Measurements from ENCODE around the gene LOXL1. TPM values are rescaled to one million over a fixed set of nuclear protein-coding genes. Genes with fewer than 3 reads are reported as not detected.

The LOXL1 gene
- total and polyA plus RNA-seq, 10 of the 15 experiments (the other 5 are each of a cell fraction or from before 2014, with no cell fraction given), result 0.07 to 0.15 TPM; not detected in 8

DNA sequence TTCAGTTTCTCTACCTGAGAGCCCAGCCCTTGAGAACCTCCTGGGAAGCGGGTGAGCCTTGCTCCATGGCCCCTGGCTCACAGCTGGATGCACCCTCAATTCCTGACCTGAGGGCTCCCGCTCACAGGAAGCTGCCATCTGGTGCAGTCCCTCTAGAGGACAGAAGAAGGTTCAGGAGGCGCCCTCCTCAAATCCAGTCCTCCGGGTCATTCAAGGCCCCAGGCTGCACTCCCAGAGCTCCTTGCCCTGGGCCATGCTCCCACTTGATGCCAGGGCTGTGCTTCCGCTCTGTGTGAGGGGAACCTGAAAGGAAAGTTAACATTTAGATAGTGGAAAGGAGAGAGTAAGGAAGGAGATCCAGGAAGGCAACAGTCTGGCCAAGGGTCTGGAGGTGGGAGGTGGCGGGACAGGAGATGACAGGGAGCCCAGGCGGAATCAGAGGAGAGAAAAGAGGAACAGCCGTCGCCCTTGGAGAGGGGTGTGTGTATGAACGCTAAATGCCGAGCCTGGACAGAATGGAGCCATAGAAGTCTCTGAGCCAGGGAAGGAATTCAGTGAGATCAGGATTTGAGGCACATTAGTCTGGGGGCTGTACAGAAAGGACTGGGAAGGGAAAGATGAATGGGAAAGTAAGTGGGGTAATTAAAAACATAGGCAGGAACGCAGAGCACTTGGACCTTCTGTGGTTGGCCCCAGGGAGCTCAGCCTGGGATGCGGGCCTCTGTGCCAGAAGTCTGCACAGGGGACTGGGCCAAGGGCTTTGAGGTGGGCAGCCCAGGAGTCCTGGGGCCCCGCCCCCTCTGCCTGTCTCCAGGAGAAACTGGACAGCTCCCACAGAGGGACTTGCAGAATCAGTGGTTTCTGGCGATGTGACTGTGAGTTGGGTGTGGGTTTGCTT, 26.8 kb upstream of the LOXL1 start:
- no peaks in the 10 kb centered on the region for H3K36me3 ChIP-seq (ENCODE audit: control insufficient read depth in 2 of 2, insufficient read depth in 2 of 2, low read length in 1 of 2)
- H3K79me2 ChIP-seq (ENCODE audit: control insufficient read depth, insufficient read depth, low read length), result no peaks in the 10 kb centered on the region
- POLR2A ChIA-PET, result no interaction called here
- H3K27me3 ChIP-seq (replicated peaks in 1 of 2; ENCODE audit: control insufficient read depth in 2 of 2, insufficient read depth in 2 of 2, low read length in 1 of 2), result peaks cover 0 to 3% of the 10 kb centered on the region in 2 experiments; a peak in 2 of 4 replicates
- no peak overlapping the region for H3K27ac ChIP-seq (ENCODE audit: control insufficient read depth, insufficient read depth)
- H3K9me3 ChIP-seq (replicated peaks; ENCODE audit: control insufficient read depth, insufficient read depth, low read length), result no peaks in the 10 kb centered on the region
- H3K4me2 ChIP-seq (ENCODE audit: control insufficient read depth, insufficient read depth), result no peak overlapping the region
- RAD21 ChIA-PET (ENCODE audit: unreplicated experiment), result no interaction called here
- no peaks in the 10 kb centered on the region for H3K4me1 ChIP-seq (ENCODE audit: control insufficient read depth, insufficient read depth, low read length)
- FAIRE-seq (no peak), ATAC-seq (no peak), DNase-seq (ENCODE audit: low read depth, low spot score) (no peak)
- intact Hi-C loops (cut with micrococcal nuclease; ENCODE audit: unreplicated experiment), result no loop called here
- CTCF ChIA-PET, result interaction anchor here (0.9 to 1.0 kb wide), 2 partner anchors 26 to 66 kb away, joined by 3 to 4 read pairs; partner anchors contain the start of gene TBC1D21
- WGBS (ENCODE audit: insufficient coverage, insufficient replicate concordance, low lambda C conversion rate, missing lambda C conversion rate), result 54% methylated on average over 15 of the region's 15 CpGs
- no peaks in the 10 kb centered on the region for H4K20me1 ChIP-seq (ENCODE audit: control insufficient read depth, insufficient read depth)
- in situ Hi-C loops (cut with MboI), result no loop called here
- SMC1A ChIA-PET (ENCODE audit: uncharacterized antibody, unreplicated experiment), result no interaction called here
- BruUV-seq (replicated peaks), result no TSS peak
- no peak overlapping the region for H2AFZ ChIP-seq (ENCODE audit: control insufficient read depth, low read depth, low read length)
- H3K9ac ChIP-seq (ENCODE audit: control insufficient read depth, insufficient read depth, low read length), result no peak overlapping the region
- H3K4me3 ChIP-seq, result no peak overlapping the region
- no peak for TF ChIP-seq FOS (IDR thresholded peaks at IDR 0.05; ENCODE audit: borderline replicate concordance, extremely low read depth, insufficient read length)
- TF ChIP-seq SPI1 (IDR thresholded peaks at IDR 0.05; ENCODE audit: borderline replicate concordance, insufficient read depth, low read depth, low read length), result no peak
- no peak for TF ChIP-seq POLR2AphosphoS5 (IDR thresholded peaks at IDR 0.05; ENCODE audit: low read length)
- TF ChIP-seq RCOR1 (conservative IDR thresholded peaks at IDR 0.05; ENCODE audit: low read depth, low read length), result no peak
- no peak for TF ChIP-seq STAT3 (IDR thresholded peaks at IDR 0.05; ENCODE audit: low read depth, low read length)
- TF ChIP-seq CHD1 (IDR thresholded peaks at IDR 0.05; ENCODE audit: low read depth, low read length), result no peak
- TF ChIP-seq CBX3 (IDR thresholded peaks at IDR 0.05; ENCODE audit: borderline replicate concordance, low read depth), result no peak
- no peak for TF ChIP-seq BMI1 (IDR thresholded peaks at IDR 0.05; ENCODE audit: borderline replicate concordance)
- no peak for TF ChIP-seq SMARCA5 (IDR thresholded peaks at IDR 0.05)
- TF ChIP-seq NR2C2 (IDR thresholded peaks at IDR 0.05; ENCODE audit: borderline replicate concordance, control insufficient read depth, insufficient read length, low read depth), result no peak
- no peak for TF ChIP-seq EGR1 (IDR thresholded peaks at IDR 0.05; ENCODE audit: borderline replicate concordance in 1 of 2, low read depth in 2 of 2, low read length in 2 of 2)
- no peak for TF ChIP-seq PML (IDR thresholded peaks at IDR 0.05; ENCODE audit: low read length)
- TF ChIP-seq ATF7 (IDR thresholded peaks at IDR 0.05; ENCODE audit: low read depth), result no peak
- TF ChIP-seq, protein P1, sequence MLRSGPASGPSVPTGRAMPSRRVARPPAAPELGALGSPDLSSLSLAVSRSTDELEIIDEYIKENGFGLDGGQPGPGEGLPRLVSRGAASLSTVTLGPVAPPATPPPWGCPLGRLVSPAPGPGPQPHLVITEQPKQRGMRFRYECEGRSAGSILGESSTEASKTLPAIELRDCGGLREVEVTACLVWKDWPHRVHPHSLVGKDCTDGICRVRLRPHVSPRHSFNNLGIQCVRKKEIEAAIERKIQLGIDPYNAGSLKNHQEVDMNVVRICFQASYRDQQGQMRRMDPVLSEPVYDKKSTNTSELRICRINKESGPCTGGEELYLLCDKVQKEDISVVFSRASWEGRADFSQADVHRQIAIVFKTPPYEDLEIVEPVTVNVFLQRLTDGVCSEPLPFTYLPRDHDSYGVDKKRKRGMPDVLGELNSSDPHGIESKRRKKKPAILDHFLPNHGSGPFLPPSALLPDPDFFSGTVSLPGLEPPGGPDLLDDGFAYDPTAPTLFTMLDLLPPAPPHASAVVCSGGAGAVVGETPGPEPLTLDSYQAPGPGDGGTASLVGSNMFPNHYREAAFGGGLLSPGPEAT (IDR thresholded peaks at IDR 0.05; ENCODE audit: low read depth), result no peak
